Esophagus muscularis mucosa (tissue), 3 donors: ENCODE results near the gene CABP4.

Source experiments
- CTCF ChIP-seq, 3 experiments: fragments of 200-600 bp in 2 of 3; fragments of 450-650 bp in 1 of 3; sonication (generic) in 2 of 3; IDR thresholded peaks; one replicate each; pipeline ENCODE4 v1.5.1; 2017 to 2019; ENCODE audit warnings: antibody characterized with exemption in 3 of 3, mild to moderate bottlenecking in 2 of 3, moderate library complexity in 1 of 3
- EP300 ChIP-seq: sonication (generic); formaldehyde crosslinking; IDR thresholded peaks from one replicate; pipeline ENCODE4 v1.6.1; 2017; ENCODE audit warnings: antibody characterized with exemption

DNA sequence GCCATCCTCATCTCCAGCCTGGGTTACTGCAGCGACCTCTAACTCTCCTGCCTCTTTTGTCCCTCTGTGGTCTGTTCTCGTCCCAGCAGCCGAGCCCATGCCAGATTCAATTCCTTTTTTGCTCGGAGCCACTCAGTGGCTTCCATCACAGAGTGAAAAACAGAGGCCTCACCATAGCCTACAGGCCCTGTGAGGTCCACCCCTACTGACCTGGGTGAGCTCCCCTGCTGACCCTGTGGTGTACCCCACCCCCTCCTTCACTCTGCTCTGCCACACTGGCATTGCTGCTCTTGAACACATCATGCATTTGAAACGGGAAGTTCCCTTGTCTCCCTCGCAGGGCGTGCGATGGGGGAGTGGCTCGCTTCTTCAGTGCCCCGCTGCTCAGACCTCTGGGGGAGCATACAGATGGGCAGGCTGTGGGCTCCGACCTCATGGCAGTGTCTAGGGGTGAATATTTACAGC, 29.7 kb downstream of the CABP4 start:
- TF ChIP-seq EP300 (no peak), CTCF (IDR thresholded peaks at IDR 0.05) (no peak)
